PC-9 (cell line): ENCODE data around the gene APBA2. TPM values are rescaled to one million over a fixed set of nuclear protein-coding genes. Genes with fewer than 3 reads are reported as not detected.
"Not testable (repeated sequence)": the region's sequence is repeated elsewhere in the genome, so short reads cannot be mapped to it uniquely, and the experiment has no call there.

ENCODE experiments used
- BruUV-seq: library from RNA; stranded (reverse); fragments of 400-500 nt; replicated peaks from 2 replicates; lab custom pipeline; 2021; lab: Mats Ljungman, UMichigan
- CTCF ChIA-PET: fragments of 300-600 bp; sonication (Branson Sonifier 250); formaldehyde crosslinking; loops from one replicate; lab custom pipeline; 2022; ENCODE audit warnings: antibody characterized with exemption; lab: Charles Lee
- POLR2A ChIA-PET: fragments of 300-600 bp; sonication (Branson Sonifier 250); formaldehyde crosslinking; loops from one replicate; lab custom pipeline; 2022; ENCODE audit warnings: antibody characterized with exemption; ENCODE audit not compliant: unreplicated experiment; lab: Charles Lee
- DNase-seq, 2 experiments: peaks; one replicate each; pipeline versions ENCODE4 v3.0.0 to v3.0.0-alpha.2; 2015 to 2022; ENCODE audit warnings: mixed read lengths in 1 of 2
- H2AFZ ChIP-seq: fragments of 200-600 bp; sonication (generic); 2 replicates; pipeline ENCODE4 v1.8.1; 2017; ENCODE audit warnings: antibody characterized with exemption
- H3F3A ChIP-seq: fragments of 200-600 bp; sonication (generic); 2 replicates; pipeline ENCODE4 v1.8.1; 2017; ENCODE audit warnings: antibody characterized with exemption, mild to moderate bottlenecking, low read depth; ENCODE audit not compliant: insufficient read depth
- H3K27ac ChIP-seq: fragments of 200-600 bp; sonication (generic); 2 replicates; pipeline ENCODE4 v1.6.1; 2016; ENCODE audit warnings: mixed run types
- H3K27me3 ChIP-seq: fragments of 200-600 bp; sonication (generic); 2 replicates; pipeline ENCODE4 v1.6.1; 2016; ENCODE audit warnings: low read depth, mixed run types; ENCODE audit not compliant: insufficient read depth
- H3K36me3 ChIP-seq: fragments of 200-600 bp; sonication (generic); 2 replicates; pipeline ENCODE4 v1.6.1; 2016; ENCODE audit warnings: low read depth, mixed run types
- H3K4me1 ChIP-seq: fragments of 200-600 bp; sonication (generic); replicated peaks from 2 replicates; pipeline ENCODE4 v1.6.1; 2016; ENCODE audit warnings: mixed run types; ENCODE audit not compliant: insufficient read depth
- H3K4me2 ChIP-seq: fragments of 200-600 bp; sonication (generic); 2 replicates; pipeline ENCODE4 v1.6.1; 2017; ENCODE audit warnings: mixed run types
- H3K4me3 ChIP-seq: fragments of 200-600 bp; sonication (generic); 2 replicates; pipeline ENCODE4 v1.6.1; 2016; ENCODE audit warnings: mixed run types
- H3K79me2 ChIP-seq: fragments of 200-600 bp; sonication (generic); 2 replicates; pipeline ENCODE4 v1.6.1; 2017; ENCODE audit warnings: low read depth, mixed run types
- H3K9me2 ChIP-seq: fragments of 200-600 bp; sonication (generic); 2 replicates; pipeline ENCODE4 v1.8.1; 2017; ENCODE audit warnings: mild to moderate bottlenecking; ENCODE audit not compliant: insufficient read depth
- H3K9me3 ChIP-seq: fragments of 200-600 bp; sonication (generic); 2 replicates; pipeline ENCODE4 v1.8.1; 2016; ENCODE audit warnings: low read depth; ENCODE audit not compliant: insufficient read depth
- H4K20me1 ChIP-seq: fragments of 200-600 bp; sonication (generic); 2 replicates; pipeline ENCODE4 v1.8.1; 2017; ENCODE audit not compliant: insufficient read depth
- CTCF ChIP-seq: fragments of 200-600 bp; sonication (generic); conservative IDR thresholded peaks from 2 replicates; pipeline ENCODE4 v1.6.1; 2017; ENCODE audit warnings: mixed run types, antibody characterized with exemption, mild to moderate bottlenecking, moderate library complexity
- EZH2 ChIP-seq: fragments of 200-600 bp; sonication (generic); IDR thresholded peaks from 2 replicates; pipeline ENCODE4 v1.8.0; 2017; ENCODE audit warnings: antibody characterized with exemption, low read depth
- intact Hi-C: fragments of 100-400 bp; cut with micrococcal nuclease; formaldehyde crosslinking; loops from one replicate; pipeline ENCODE4 v1.10.0; 2022; ENCODE audit not compliant: unreplicated experiment
- total RNA-seq: library from RNA; stranded (reverse); gene quantifications from 2 replicates; pipeline ENCODE4 v1.2.3, GENCODE V29; 2021

APBA2 gene
- total RNA-seq, 1 experiment from 2014 or later: not detected

- POLR2A ChIA-PET: interaction anchor here (0.6 kb wide), 1 partner anchor 371 kb away, joined by 3 read pairs; no protein-coding TSS in a partner anchor
- BruUV-seq, intact Hi-C loops, H3K4me3 ChIP-seq, H2AFZ ChIP-seq, H3K79me2 ChIP-seq, H3K9me2 ChIP-seq, H3K4me1 ChIP-seq, H3K27ac ChIP-seq, H3K4me2 ChIP-seq, H3K9me3 ChIP-seq, H3F3A ChIP-seq, H4K20me1 ChIP-seq, H3K36me3 ChIP-seq: not testable (repeated sequence)
- CTCF ChIA-PET: interaction anchor here (0.7 kb wide), 1 partner anchor 203 kb away, joined by 12 read pairs; no protein-coding TSS in a partner anchor
- peak in 1 of 2 experiments; percentile 9 for DNase-seq
- peaks cover 36% of the 10 kb centered on the region for H3K27me3 ChIP-seq
- peak; percentile 71 for TF ChIP-seq CTCF
Observed at GRCh38 chr15:29102173-29102794, 216.5 kb downstream of the APBA2 start.

- Histone ChIP-seq H3K79me2 (no peaks in the 10 kb centered on the region), H3F3A (no peaks in the 10 kb centered on the region), H3K4me1 (no peaks in the 10 kb centered on the region), H3K36me3 (no peaks in the 10 kb centered on the region), H3K4me2 (no peak overlapping the region), H3K27me3 (peaks cover 36% of the 10 kb centered on the region; the same call in 1 of the 2 replicates), H3K4me3 (no peak overlapping the region), H3K9me2 (no peaks in the 10 kb centered on the region), H3K27ac (no peak overlapping the region), H3K9me3 (no peaks in the 10 kb centered on the region), H2AFZ (no peak overlapping the region), H4K20me1 (no peaks in the 10 kb centered on the region)
- BruUV-seq: no TSS peak
- intact Hi-C loops: no loop called here
- ChIA-PET POLR2A (interaction anchor here (0.6 kb wide), 1 partner anchor 370 kb away, joined by 3 read pairs; no protein-coding TSS in a partner anchor), CTCF (no interaction called here)
- DNase-seq: no peak
- TF ChIP-seq CTCF (no peak), EZH2 (no peak)
Observed at GRCh38 chr15:29102911-29103823, 217.4 kb downstream of the APBA2 start.

- H3K79me2 ChIP-seq: no peaks in the 10 kb centered on the region
- TF ChIP-seq CTCF (no peak), EZH2 (no peak)
- H3K4me1 ChIP-seq: no peaks in the 10 kb centered on the region
- no peak overlapping the region for H3K4me3 ChIP-seq
- H3K9me2 ChIP-seq: no peaks in the 10 kb centered on the region
- intact Hi-C loops: no loop called here
- ChIA-PET CTCF (no interaction called here), POLR2A (no interaction called here)
- H3K27ac ChIP-seq: no peak overlapping the region
- no peaks in the 10 kb centered on the region for H4K20me1 ChIP-seq
- H3K27me3 ChIP-seq: peaks cover 33% of the 10 kb centered on the region; the same call in 1 of the 2 replicates
- H2AFZ ChIP-seq: no peak overlapping the region
- no peak overlapping the region for H3K4me2 ChIP-seq
- no peaks in the 10 kb centered on the region for H3K36me3 ChIP-seq
- no TSS peak for BruUV-seq
- no peaks in the 10 kb centered on the region for H3F3A ChIP-seq
- peak in 1 of 2 experiments; percentile 15 for DNase-seq
- no peaks in the 10 kb centered on the region for H3K9me3 ChIP-seq
Observed at GRCh38 chr15:29103824-29104565, 218.2 kb downstream of the APBA2 start.
